Neural cell (in vitro differentiated cells): ENCODE data around the gene APRT. TPM values are rescaled to one million over a fixed set of nuclear protein-coding genes. Genes with fewer than 3 reads are reported as not detected.

Experiments
- H2AFZ ChIP-seq: fragments of 200-600, 300-800 bp; sonication (generic), shearing (Covaris generic); 2 replicates; pipeline ENCODE4 v1.6.0; 2014; ENCODE audit warnings: low read depth, mild to moderate bottlenecking, antibody characterized with exemption, low read length, moderate library complexity
- H3F3A ChIP-seq: fragments of 200-600 bp; shearing (Covaris generic); 2 replicates; pipeline ENCODE4 v1.6.1; 2016; ENCODE audit warnings: mild to moderate bottlenecking, moderate library complexity, mixed read lengths, antibody characterized with exemption, low read length; ENCODE audit not compliant: insufficient read depth, poor library complexity, severe bottlenecking
- H3K27ac ChIP-seq: fragments of 200-600, 300-800 bp; sonication (generic), shearing (Covaris generic); 2 replicates; pipeline ENCODE4 v1.5.1; 2014; ENCODE audit warnings: mild to moderate bottlenecking, low read length, moderate library complexity
- H3K27me3 ChIP-seq: fragments of 300-800, 200-600 bp; sonication (generic), shearing (Covaris generic); 2 replicates; pipeline ENCODE4 v1.6.0; 2014; ENCODE audit warnings: mild to moderate bottlenecking, low read depth, low read length, moderate library complexity; ENCODE audit not compliant: insufficient read depth
- H3K36me3 ChIP-seq: fragments of 300-800, 200-600 bp; sonication (generic), shearing (Covaris generic); 2 replicates; pipeline ENCODE4 v1.5.1; 2014; ENCODE audit warnings: mild to moderate bottlenecking, antibody characterized with exemption, low read length, moderate library complexity; ENCODE audit not compliant: insufficient read depth
- H3K4me2 ChIP-seq: fragments of 300-800, 200-600 bp; sonication (generic), shearing (Covaris generic); 2 replicates; pipeline ENCODE4 v1.6.0; 2014; ENCODE audit warnings: mild to moderate bottlenecking, low read length
- H3K4me3 ChIP-seq: fragments of 300-800, 200-600 bp; sonication (generic), shearing (Covaris generic); 2 replicates; pipeline ENCODE4 v1.5.1; 2014; ENCODE audit warnings: mild to moderate bottlenecking, low read length, moderate library complexity
- H3K79me2 ChIP-seq: fragments of 200-600 bp; shearing (Covaris generic); replicated peaks from 2 replicates; pipeline ENCODE4 v1.6.0; 2014; ENCODE audit warnings: mild to moderate bottlenecking, low read length, moderate library complexity; ENCODE audit not compliant: insufficient read depth
- H3K9ac ChIP-seq: fragments of 300-800, 200-600 bp; sonication (generic), shearing (Covaris generic); 2 replicates; pipeline ENCODE4 v1.6.1; 2016; ENCODE audit warnings: mild to moderate bottlenecking, low read length, mixed read lengths
- H3K9me2 ChIP-seq: fragments of 200-600 bp; shearing (Covaris generic); 2 replicates; pipeline ENCODE4 v1.6.1; 2016; ENCODE audit warnings: mild to moderate bottlenecking, low read length, mixed read lengths; ENCODE audit not compliant: insufficient read depth
- H3K9me3 ChIP-seq: fragments of 200-600, 300-800 bp; sonication (generic), shearing (Covaris generic); 2 replicates; pipeline ENCODE4 v1.6.1; 2016; ENCODE audit warnings: mild to moderate bottlenecking, mixed run types, low read length, moderate library complexity, mixed read lengths
- H4K20me1 ChIP-seq: fragments of 200-600 bp; shearing (Covaris generic); 2 replicates; pipeline ENCODE4 v1.6.1; 2016; ENCODE audit warnings: mild to moderate bottlenecking, mixed run types; ENCODE audit not compliant: insufficient read depth
- EP300 ChIP-seq: fragments of 450-650 bp; conservative IDR thresholded peaks from 2 replicates; pipeline ENCODE4 v1.6.1; 2014; ENCODE audit warnings: antibody characterized with exemption, mild to moderate bottlenecking, moderate library complexity; ENCODE audit not compliant: poor library complexity, severe bottlenecking
- EZH2 ChIP-seq: fragments of 200-600, 300-800 bp; shearing (Covaris generic), sonication (generic); IDR thresholded peaks from 2 replicates; pipeline ENCODE4 v1.6.1; 2014; ENCODE audit warnings: antibody characterized with exemption, low read length, borderline replicate concordance, mild to moderate bottlenecking; ENCODE audit not compliant: insufficient read depth, poor library complexity, severe bottlenecking
- MXI1 ChIP-seq: fragments of 450-650 bp; conservative IDR thresholded peaks from 2 replicates; pipeline ENCODE4 v1.6.1; 2014; ENCODE audit warnings: antibody characterized with exemption, mild to moderate bottlenecking; ENCODE audit not compliant: poor library complexity, severe bottlenecking
- POLR2AphosphoS5 ChIP-seq: IDR thresholded peaks from 2 replicates; pipeline ENCODE4 v1.6.1; 2012
- RAD21 ChIP-seq: fragments of 450-650 bp; conservative IDR thresholded peaks from 2 replicates; pipeline ENCODE4 v1.6.1; 2014; ENCODE audit warnings: antibody characterized with exemption, mild to moderate bottlenecking, moderate library complexity
- SMC3 ChIP-seq: fragments of 450-650 bp; conservative IDR thresholded peaks from 2 replicates; pipeline ENCODE4 v1.6.1; 2014; ENCODE audit warnings: antibody characterized with exemption, mild to moderate bottlenecking, moderate library complexity; ENCODE audit not compliant: poor library complexity
- TAF1 ChIP-seq: IDR thresholded peaks from 2 replicates; pipeline ENCODE4 v1.6.1; 2012; ENCODE audit warnings: low read depth
- polyA plus RNA-seq: library from polyadenylated mRNA; depleted of rRNA; stranded (reverse); fragments of >200 nt; gene quantifications from 2 replicates; pipeline ENCODE4 v1.2.3, GENCODE V29; 2014
- TF ChIP-seq, protein P1 (sequence below): fragments of 450-650 bp; IDR thresholded peaks from 2 replicates; pipeline ENCODE4 v1.5.1; 2014; ENCODE audit warnings: antibody characterized with exemption, mild to moderate bottlenecking, moderate library complexity; ENCODE audit not compliant: poor library complexity, severe bottlenecking
- TF ChIP-seq, protein P2 (sequence below): IDR thresholded peaks from 2 replicates; pipeline ENCODE4 v1.6.1; 2012; ENCODE audit warnings: borderline replicate concordance

APRT gene
- polyA plus RNA-seq, 1 donor from 2014 or later: 52.0 TPM

DNA sequence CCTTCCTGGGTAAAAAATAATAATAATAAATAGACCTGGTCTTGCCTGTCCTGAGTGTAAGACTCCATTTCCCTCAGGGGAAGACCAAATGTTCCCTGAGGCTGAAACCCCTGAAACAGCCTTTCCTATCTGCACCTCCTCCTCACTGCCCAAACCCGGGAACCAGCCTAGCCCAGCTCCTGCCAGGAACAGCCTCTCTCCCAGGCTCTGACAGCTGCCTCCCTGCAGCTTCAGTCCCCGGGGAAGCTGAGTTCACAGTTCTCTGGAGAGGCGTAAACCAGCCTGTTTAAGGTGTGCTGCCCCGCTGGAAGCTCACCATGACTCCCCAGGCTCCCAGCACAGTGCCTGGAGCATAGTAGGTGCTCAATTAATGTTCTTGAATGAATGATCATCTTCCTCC, 15.4 kb downstream of the APRT start:
- no peaks in the 10 kb centered on the region for H3K27me3 ChIP-seq
- no peak overlapping the region for H2AFZ ChIP-seq
- no peaks in the 10 kb centered on the region for H3K36me3 ChIP-seq
- H3K27ac ChIP-seq: no peak overlapping the region
- H3K4me3 ChIP-seq: no peak overlapping the region
- H3F3A ChIP-seq: no peaks in the 10 kb centered on the region
- no peaks in the 10 kb centered on the region for H3K9me2 ChIP-seq
- no peaks in the 10 kb centered on the region for H3K79me2 ChIP-seq
- TF ChIP-seq EZH2: no peak
- TF ChIP-seq, protein P1, sequence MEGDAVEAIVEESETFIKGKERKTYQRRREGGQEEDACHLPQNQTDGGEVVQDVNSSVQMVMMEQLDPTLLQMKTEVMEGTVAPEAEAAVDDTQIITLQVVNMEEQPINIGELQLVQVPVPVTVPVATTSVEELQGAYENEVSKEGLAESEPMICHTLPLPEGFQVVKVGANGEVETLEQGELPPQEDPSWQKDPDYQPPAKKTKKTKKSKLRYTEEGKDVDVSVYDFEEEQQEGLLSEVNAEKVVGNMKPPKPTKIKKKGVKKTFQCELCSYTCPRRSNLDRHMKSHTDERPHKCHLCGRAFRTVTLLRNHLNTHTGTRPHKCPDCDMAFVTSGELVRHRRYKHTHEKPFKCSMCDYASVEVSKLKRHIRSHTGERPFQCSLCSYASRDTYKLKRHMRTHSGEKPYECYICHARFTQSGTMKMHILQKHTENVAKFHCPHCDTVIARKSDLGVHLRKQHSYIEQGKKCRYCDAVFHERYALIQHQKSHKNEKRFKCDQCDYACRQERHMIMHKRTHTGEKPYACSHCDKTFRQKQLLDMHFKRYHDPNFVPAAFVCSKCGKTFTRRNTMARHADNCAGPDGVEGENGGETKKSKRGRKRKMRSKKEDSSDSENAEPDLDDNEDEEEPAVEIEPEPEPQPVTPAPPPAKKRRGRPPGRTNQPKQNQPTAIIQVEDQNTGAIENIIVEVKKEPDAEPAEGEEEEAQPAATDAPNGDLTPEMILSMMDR: no peak
- TF ChIP-seq RAD21: no peak
- TF ChIP-seq EP300: no peak
- no peak for TF ChIP-seq SMC3
- no peak for TF ChIP-seq MXI1
- no peak for TF ChIP-seq TAF1
- no peak for TF ChIP-seq POLR2AphosphoS5
- TF ChIP-seq, protein P2, sequence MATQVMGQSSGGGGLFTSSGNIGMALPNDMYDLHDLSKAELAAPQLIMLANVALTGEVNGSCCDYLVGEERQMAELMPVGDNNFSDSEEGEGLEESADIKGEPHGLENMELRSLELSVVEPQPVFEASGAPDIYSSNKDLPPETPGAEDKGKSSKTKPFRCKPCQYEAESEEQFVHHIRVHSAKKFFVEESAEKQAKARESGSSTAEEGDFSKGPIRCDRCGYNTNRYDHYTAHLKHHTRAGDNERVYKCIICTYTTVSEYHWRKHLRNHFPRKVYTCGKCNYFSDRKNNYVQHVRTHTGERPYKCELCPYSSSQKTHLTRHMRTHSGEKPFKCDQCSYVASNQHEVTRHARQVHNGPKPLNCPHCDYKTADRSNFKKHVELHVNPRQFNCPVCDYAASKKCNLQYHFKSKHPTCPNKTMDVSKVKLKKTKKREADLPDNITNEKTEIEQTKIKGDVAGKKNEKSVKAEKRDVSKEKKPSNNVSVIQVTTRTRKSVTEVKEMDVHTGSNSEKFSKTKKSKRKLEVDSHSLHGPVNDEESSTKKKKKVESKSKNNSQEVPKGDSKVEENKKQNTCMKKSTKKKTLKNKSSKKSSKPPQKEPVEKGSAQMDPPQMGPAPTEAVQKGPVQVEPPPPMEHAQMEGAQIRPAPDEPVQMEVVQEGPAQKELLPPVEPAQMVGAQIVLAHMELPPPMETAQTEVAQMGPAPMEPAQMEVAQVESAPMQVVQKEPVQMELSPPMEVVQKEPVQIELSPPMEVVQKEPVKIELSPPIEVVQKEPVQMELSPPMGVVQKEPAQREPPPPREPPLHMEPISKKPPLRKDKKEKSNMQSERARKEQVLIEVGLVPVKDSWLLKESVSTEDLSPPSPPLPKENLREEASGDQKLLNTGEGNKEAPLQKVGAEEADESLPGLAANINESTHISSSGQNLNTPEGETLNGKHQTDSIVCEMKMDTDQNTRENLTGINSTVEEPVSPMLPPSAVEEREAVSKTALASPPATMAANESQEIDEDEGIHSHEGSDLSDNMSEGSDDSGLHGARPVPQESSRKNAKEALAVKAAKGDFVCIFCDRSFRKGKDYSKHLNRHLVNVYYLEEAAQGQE: no peak
- H3K9me3 ChIP-seq: no peaks in the 10 kb centered on the region
- no peak overlapping the region for H3K9ac ChIP-seq
- no peaks in the 10 kb centered on the region for H4K20me1 ChIP-seq
- no peak overlapping the region for H3K4me2 ChIP-seq

DNA sequence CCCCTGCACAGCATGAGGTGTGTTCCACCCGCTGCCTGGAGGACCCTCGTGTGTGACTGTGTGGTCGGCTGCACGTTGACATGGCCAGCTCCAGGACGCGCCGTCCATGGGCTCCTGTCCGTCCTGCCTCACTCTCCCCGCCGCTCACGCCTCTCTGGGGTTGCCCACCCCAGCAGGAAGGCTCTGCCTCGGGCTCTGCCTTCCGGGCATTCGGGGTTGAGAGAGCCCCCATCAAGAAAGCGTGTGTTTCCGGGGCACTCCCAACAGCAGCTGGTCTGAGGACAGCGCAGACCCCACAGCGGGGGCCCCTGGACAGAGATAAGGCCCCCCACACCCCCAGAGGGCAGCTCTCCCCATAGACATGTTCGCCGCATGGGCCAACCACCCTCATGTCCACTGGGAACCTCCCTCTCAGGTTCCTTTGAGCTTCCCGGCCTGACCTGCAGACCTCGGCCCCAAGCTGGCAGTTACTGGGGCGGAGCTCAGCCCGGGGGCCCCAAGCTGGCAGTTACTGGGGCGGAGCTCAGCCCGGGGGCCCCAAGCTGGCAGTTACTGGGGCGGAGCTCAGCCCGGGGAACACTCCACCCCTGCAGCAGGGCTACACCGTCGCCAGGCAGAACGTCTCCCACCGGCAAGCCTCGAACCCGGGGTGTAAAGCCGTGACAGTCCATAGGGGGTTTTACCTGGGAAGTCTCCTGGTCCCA, 18.3 kb downstream of the APRT start:
- no peak overlapping the region for H3K27ac ChIP-seq
- no peaks in the 10 kb centered on the region for H3F3A ChIP-seq
- H3K36me3 ChIP-seq: no peaks in the 10 kb centered on the region
- TF ChIP-seq EZH2 (no peak), POLR2AphosphoS5 (no peak), EP300 (no peak), MXI1 (no peak), SMC3 (no peak), TAF1 (no peak), RAD21 (no peak)
- TF ChIP-seq, protein P2: no peak
- TF ChIP-seq, protein P1: no peak
- no peak overlapping the region for H2AFZ ChIP-seq
- no peaks in the 10 kb centered on the region for H3K79me2 ChIP-seq
- H3K9me2 ChIP-seq: no peaks in the 10 kb centered on the region
- no peaks in the 10 kb centered on the region for H4K20me1 ChIP-seq
- no peak overlapping the region for H3K4me3 ChIP-seq
- no peaks in the 10 kb centered on the region for H3K27me3 ChIP-seq
- no peak overlapping the region for H3K4me2 ChIP-seq
- H3K9ac ChIP-seq: no peak overlapping the region
- no peaks in the 10 kb centered on the region for H3K9me3 ChIP-seq
